LNCaP clone FGC (cell line): ENCODE measurements around the gene ZNF790.

Experiments used
- DNase-seq: peaks from one replicate; pipeline ENCODE4 v3.0.0-alpha.2; 2011; ENCODE audit warnings: low read depth
- H3K4me3 ChIP-seq: 2 replicates; pipeline ENCODE4 v1.5.1; 2011; ENCODE audit warnings: mild to moderate bottlenecking, low read depth, low read length, control low read depth
- TF ChIP-seq, protein P1 (sequence below): IDR thresholded peaks from 2 replicates; pipeline ENCODE4 v1.5.1; 2012; ENCODE audit warnings: mild to moderate bottlenecking; ENCODE audit not compliant: control insufficient read depth, insufficient read depth; ENCODE audit errors: extremely low read depth

ZNF790 gene

DNA sequence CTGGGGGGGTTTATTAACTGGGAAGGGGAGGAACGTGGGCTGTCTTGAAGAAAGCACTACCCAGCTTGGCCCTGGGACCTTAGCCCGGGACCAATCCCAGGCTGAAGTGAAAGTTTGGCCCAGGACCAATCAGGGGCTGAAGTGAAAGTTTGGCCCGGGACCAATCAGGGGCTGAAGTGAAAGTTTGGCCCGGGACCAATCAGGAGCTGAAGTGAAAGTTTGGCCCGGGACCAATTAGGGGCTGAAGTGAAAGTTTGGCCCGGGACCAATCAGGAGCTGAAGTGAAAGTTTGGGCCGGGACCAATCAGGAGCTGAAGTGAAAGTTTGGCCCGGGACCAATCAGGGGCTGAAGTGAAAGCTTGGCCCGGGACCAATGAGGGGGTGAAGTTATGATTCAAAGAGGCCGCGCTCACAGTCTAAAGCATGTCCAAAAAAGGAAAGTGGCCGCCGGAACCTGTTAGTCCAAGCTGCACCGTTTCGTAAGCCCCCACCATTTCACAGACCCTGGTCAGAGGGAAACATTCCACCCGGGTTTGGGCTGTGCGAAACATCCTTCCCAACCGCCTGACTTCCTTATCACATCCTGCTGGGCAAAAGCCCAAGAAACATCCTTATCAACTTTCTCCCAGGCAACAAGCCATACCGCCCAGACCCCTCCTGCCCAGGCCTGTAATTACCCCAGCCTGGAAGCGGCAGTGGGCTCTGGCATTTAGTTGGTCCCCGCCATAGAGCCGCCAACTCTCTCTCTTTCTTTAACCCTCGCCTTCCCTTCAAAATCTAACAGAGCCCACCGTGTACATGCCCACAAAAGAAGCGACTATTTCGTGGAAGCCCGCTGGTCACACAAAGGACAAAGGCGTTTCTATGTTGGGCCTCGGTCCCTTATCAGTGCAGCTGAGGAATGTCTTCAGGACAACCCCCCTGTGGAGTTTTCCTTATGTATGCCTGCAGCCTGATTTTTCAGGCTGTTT is 66.6 kb downstream of the ZNF790 start:
- TF ChIP-seq, protein P1, sequence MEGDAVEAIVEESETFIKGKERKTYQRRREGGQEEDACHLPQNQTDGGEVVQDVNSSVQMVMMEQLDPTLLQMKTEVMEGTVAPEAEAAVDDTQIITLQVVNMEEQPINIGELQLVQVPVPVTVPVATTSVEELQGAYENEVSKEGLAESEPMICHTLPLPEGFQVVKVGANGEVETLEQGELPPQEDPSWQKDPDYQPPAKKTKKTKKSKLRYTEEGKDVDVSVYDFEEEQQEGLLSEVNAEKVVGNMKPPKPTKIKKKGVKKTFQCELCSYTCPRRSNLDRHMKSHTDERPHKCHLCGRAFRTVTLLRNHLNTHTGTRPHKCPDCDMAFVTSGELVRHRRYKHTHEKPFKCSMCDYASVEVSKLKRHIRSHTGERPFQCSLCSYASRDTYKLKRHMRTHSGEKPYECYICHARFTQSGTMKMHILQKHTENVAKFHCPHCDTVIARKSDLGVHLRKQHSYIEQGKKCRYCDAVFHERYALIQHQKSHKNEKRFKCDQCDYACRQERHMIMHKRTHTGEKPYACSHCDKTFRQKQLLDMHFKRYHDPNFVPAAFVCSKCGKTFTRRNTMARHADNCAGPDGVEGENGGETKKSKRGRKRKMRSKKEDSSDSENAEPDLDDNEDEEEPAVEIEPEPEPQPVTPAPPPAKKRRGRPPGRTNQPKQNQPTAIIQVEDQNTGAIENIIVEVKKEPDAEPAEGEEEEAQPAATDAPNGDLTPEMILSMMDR: no peak
- peak; percentile 66 for DNase-seq
- H3K4me3 ChIP-seq: peak overlapping the region; percentile 92
